Heart left ventricle (tissue), 13 donors: ENCODE measurements around the gene FRMD4B.

ENCODE experiments used
- CTCF ChIP-seq, 12 donors: fragments of 200-600 bp; sonication (generic) in 4 of 12; IDR thresholded peaks; one replicate each; pipeline versions ENCODE4 v1.5.0 to v1.8.0; 2018 to 2022; ENCODE audit warnings: antibody characterized with exemption in 12 of 12, mild to moderate bottlenecking in 5 of 12
- POLR2A ChIP-seq, 2 donors: fragments of 450-650 bp; IDR thresholded peaks; one replicate each; pipeline ENCODE4 v1.6.1; 2017; ENCODE audit warnings: antibody characterized with exemption in 2 of 2, mild to moderate bottlenecking in 2 of 2, moderate library complexity in 2 of 2
- donor health status: ischemic (EF 13 %, LVEDD 7.1; RV severe dilation, severe dysfunction).
- donor health status: DM: no; HTN: yes; CAD: no.
- donor health status: DM: no; HTN: no; CAD: no.
- donor health status: ischemic (EF 25% LVEDD 6.9; RV normal size, moderate dysfunction).
- donor health status: ischemic (EF 25% LVEDD 5.7; RV mildly dilated, moderate dysfunction).
- donor health status: ischemic (EF 35%, LVEDD 5.7; RV mildly dilated, moderate dysfunction).
- donor health status: nonischemic (EF 11% LVEDD 7.7; RV severe dilation, severe dysfunction).
- donor health status: DM: yes; HTN: yes; CAD: no.
- donor health status: PGD.
- donor health status: ischemic (EF 29% LVEDD 5.4; RV normal size, mild dysfunction).
- donor health status: nonischemic (EF 23%, LVEDD 6.1; RV moderate dilation, normal function).

- TF ChIP-seq CTCF (IDR thresholded peaks at IDR 0.05): no peak
- no peak for TF ChIP-seq POLR2A (IDR thresholded peaks at IDR 0.05)
Measured at GRCh38 chr3:69252631-69253030, 133.3 kb downstream of the FRMD4B start.
